HG03103 (cell line): ENCODE results near the gene HSPA1A.
"Not testable (repeated sequence)": the region's sequence is repeated elsewhere in the genome, so short reads cannot be mapped to it uniquely, and the experiment has no call there.

Source experiments
- ATAC-seq: cut with Tn5 transposase; IDR thresholded peaks from one replicate; pipeline ENCODE4 v1.9.1; 2021; ENCODE audit warnings: low read depth; ENCODE audit not compliant: unreplicated experiment

Gene HSPA1A

DNA sequence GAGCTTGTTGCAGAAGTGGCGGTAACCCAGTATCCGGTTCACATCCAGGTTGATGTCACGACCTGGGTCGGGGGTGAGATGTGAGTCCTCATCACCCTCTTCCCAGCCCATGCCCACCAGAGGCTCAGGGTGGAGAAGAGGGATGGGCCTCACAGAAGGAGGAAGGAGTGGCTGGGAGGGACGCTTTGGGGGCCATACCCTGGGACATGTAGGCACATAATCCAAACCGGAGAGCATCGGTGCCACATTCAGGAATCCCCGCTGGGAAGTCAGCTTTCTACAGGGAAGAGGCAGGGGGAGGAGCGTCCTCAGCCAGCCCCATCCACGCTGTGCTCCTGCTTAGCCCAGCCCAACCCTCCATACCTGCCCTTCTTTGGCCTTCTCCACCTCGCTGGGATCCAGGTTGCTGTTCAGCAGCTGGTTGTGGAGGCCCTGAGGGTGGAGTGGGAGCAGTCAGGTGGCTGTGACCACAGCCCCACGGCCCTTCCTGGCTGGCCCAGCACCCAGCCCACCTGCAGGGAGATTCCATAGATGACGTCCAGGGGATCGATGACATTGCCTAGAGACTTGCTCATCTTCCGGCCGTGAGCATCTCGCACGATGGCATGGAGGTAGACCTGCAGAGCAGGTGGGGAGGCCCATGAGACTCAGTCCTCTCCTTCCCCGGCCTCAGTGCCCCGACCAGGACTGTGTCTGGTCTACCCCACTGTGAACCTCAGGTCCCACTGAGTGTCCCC, 34.7 kb upstream of the HSPA1A start:
- no peak for ATAC-seq

DNA sequence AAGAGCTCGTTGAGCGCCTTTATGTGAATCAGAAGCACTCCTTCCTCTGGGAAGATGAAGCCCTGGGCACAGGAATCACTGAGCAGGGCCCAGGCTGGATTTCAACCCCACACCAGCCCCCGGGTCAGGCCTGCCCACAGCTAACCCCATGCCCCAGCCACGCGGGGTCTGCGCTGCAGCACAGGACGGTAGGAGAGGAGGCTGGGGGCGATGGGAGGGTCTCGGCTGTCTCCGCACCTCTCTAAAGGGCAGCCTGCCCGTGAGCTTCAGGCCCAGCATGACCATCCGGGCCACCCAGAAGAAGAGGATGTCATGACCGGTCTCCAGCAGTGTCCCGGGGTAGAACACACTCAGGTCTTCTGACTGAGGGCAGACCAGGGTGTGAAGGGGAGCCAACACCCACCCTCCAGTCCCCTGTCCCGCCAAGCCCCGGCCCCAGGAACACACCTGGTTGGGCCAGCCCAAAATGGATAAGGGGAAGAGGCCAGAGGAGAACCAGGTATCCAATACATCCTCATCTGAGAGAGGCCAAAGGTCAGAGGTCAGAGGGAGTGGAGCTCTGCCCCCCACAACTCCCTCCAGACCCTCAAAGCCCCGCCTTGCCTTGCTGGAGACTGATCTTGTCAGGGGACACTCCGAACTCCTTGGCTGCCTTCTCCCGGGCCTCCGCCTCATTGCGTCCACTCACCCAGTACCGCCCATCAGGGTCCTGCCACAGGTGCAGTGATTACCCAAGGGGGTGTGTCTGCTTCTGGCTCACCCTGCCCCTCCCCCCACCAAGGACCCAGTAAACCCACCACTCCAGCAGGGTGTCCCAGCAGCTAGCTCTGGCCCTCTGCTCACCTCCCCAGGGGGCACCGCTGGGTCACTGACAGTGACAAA, 33.9 kb upstream of the HSPA1A start:
- no peak for ATAC-seq

DNA sequence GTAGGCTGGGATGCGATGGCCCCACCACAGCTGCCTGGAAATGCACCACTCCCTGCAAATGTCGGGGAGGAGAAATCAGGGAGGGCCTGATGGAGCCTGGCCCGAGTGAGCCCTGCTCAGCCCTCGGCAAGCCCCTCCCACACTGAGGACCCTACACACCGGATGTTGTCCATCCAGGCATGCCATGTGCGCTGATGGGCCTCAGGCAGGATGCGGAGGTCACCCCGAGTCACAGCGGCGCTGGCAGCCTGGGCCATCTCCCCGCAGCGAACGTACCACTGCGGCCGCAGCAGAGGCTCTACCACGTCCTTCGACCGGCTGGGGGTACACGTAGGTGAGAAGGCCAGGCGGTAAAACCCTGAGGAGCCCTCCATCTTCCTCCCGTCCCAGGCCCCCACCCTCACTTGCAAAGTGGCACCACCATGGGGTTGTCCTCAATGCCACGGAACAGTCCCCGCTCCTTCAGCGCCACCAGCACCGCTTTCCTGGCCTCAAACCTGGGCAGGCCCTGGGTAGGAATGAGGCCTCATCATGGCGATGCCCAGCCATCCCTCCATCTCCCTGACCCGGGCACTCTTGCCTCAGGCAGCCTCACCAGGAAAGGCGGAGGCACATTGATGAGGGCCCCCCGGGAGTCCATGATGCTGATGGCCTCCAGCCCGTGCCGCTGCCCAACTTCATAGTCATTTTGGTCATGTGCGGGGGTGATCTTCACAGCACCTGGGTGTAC, 33.1 kb upstream of the HSPA1A start:
- no peak for ATAC-seq

DNA sequence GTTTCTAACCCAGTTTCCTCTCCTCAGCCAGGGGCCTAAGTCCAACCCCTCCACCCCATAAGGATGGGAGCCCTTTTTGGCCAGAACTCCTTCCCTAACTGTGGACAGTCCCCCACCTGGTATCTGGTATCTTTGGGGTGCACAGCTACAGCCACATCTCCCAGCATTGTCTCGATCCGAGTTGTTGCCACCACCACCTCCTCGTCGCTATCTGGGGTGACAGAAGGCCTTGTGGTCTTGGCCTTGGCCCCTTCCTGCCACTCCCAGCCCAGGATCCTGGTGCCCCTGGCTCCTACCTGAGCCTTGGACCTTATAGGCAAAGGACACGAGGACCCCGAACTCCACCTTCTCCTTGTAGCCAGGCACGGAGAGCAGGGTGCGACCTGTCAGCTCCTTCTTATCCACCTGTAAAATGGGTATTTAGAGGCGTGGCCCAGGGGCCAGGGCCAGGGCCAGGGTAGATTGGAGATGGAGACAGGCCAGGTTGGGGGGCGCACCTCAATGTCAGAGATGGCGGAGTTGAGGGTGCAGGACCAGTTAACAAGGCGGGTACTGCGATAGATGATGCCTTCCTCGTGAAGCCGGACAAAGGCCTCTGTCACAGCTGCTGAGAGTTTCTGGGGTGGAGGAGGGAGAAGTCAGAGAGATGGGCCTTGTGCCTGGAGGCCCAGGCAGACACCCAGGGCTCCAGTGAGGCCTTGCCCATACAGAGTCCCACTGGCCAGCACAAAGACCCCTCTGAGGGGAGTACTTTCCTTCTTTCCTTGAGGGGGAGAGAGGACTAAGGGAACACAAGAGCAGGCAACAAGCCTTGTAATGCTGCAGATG, 31.0 kb upstream of the HSPA1A start:
- no peak for ATAC-seq

DNA sequence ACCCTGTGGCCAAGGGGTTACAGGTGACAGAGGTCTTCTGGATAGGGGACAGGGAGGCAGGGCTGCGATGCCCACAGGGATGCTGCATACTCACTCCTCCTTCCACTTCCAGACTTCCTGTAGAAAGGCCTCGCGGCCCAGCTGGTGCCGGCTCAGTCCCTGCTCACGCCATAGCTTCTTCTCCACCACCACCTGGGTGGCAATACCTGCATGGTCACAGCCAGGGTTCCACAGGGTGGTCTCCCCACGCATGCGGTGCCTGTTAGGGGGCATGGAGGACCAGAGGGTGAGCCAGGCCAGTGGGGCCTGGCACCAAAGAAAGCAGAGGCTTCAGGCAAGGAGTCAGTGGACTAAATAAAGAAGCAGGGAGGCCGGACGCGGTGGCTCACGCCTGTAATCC, 29.9 kb upstream of the HSPA1A start:
- no peak for ATAC-seq

DNA sequence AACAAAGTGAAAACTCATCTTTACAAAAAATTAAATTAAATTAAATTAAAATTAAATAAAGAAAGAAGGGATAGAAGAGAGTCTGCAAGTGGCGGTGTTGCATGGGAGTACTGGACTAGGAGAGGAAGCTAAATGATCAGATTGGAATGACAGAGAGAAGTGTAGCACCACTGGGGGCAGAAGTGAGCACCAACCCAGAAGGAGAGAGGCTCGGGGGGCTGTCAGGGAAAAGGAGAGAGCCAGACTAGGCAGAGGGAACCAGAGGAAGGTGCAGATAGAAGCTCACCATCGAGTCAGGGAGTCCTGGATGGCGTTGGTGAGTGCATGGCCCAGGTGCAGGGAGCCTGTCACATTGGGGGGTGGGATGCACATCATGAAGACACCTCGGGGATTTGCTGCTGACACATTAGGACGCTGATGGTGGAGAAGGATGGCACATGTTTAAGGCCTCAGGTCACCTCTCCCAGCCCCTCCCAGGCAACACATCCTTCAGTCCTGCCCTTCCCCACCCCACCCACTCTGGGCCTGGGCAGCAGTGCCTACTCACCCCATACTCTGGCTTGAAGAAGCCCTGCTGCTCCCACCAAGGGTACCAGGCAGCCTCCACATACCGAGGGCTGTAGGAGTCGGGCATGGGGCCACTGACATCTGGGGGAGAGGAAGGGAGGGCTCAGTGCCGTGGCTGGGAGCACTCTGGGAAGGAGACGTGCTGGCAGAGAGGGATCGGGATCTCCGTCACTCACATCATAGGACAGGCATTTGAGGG, 23.8 kb upstream of the HSPA1A start:
- ATAC-seq = no peak

DNA sequence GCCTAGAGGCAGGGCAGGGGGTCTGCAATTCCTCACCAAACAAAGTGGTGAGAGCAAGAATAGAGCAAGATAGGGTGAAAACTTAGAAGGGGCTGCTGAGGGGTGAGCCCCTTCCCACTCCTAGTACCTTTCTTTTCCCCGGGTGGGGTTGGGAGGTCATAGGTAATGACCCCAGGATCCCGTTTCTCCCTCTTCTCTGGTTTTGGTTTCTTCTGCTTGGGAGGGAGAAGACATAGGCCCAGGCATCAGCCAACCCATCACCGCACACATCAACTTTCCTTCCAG, 23.3 kb upstream of the HSPA1A start:
- ATAC-seq = no peak

DNA sequence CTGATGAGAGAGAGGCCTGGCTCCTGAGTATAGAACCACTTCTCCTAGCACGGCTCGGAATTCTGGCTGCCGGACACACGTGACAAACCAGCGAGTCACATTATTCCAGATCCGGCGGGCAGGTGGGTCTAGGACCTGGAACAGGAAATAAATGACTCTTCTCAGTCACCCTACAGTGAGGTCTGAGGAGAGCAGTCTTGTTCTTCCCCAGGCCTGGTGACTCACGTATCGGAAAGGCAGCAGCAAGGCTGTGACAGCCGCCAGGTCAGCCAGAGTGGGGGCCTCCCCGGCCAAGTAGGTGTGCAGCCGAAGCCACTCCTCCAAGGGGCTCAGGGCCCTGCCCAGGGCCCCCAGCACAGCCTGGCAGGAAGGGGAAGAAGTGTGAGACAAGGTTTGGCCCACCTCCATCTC, 22.6 kb upstream of the HSPA1A start:
- ATAC-seq = no peak

DNA sequence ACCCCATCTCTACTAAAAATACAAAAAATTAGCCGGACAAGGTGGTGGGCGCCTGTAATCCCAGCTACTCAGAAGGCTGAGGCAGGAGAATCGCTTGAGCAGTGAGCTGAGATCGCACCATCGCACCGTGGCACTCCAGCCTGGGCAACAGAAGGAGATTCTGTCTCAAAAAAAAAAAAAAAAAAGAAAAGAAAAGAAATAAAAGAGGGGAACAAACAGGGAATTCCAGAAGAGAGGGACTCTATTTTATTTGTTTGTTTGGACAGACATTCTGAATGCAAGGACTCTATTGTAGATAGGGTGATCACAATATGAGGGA, 21.5 kb upstream of the HSPA1A start:
- not testable (repeated sequence) for ATAC-seq

DNA sequence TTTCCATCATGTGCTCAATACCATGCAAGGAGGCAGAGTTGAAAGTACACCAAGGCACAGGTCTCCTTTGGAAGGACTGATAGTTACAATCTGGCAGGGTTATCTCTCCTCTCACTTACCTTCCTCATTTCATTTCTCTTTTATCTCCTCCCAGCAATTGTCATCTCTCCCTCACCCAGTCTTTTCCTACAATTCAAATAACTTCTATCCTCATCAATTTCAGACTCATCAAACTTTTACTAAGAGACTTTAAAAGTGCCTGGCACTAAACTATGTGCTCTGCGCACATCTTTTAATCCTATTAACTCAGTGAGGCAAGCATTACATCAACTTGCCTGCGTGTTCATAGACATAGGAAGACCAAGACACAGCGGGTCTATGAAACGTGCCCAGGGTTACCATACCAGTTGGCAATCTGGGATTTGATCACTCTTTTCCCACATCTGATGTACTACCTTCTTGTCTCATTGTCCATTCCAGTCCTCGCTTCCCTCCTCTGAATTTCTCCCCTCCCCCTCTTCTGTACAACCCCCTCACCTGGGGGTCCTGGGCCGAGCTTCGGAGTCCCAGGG, 21.0 kb upstream of the HSPA1A start:
- ATAC-seq = no peak

DNA sequence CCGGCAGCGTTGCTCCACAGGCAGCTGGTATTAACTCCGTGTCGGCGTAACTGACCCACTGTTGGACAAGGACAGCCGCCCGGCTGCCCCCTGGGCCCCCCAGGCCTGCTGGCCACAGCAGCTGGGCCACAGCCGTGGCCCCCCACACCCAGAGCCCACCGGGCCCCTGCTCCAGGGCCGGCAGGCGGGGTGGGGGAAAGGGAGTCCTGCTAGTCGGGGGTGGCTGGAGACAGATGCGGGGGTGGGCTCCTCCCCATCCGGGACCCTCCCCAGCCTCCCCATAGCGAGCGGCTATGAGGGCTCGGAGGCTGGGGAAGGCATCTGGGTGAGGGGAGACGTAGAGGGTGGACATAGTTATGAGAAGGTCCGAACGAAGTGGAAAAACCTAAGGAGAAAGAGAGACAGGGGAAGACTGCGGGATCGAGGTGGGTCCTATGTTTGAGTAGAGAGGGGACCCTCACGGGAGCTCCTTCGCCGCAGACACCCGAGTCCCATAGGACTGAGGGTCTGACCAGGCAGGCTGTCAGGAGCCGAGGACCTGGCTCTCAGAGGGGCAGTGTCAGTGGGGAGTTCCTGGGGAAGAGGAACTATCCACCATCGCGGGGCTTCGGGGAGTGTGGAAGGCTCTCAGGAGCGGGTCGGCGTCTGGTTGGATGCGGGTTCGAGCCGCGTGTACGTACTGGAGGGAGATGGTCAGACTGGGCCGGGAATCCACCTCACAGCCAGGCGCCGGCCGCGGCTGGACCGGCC, 20.3 kb upstream of the HSPA1A start:
- no peak for ATAC-seq

DNA sequence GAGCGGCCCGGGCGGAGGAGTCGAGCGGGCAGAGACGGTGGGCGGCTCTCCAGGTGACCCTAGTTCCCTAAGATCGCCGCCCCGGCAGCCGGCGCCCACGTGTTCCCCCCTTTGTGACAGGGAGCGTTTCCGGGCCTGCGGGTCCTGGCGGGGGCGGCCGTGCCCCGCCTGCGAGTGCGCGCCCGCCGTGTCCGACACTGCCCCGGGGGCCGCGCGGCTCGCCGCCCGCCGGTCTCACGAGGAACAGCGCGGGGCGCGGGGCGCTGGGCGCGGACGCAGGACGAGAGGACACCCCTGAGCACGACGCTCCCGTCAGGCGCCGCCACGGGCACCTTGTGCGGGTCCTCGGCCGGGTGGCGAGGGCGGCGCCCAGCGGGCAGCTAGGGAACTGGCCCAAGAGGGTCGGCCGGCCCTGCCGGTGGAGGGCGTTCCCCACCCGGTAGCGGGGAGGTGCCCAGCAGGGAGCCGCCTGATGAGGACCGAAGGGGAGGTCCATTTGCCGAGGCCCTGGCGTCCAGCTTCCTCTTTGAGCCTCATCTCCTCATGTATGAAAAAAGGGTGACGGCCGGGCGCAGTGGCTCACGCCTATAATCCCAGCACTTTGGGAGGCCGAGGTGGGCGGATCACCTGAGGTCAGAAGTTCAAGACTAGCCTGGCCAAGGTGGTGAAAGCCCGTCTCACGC, 19.6 kb upstream of the HSPA1A start, which contains the start of gene VARS1:
VARS1 (minus strand) TSS at position 137 of the 683 bp plus-strand sequence. CDS start 535 bp downstream, outside the sequence.
- peak; percentile 63 for ATAC-seq

DNA sequence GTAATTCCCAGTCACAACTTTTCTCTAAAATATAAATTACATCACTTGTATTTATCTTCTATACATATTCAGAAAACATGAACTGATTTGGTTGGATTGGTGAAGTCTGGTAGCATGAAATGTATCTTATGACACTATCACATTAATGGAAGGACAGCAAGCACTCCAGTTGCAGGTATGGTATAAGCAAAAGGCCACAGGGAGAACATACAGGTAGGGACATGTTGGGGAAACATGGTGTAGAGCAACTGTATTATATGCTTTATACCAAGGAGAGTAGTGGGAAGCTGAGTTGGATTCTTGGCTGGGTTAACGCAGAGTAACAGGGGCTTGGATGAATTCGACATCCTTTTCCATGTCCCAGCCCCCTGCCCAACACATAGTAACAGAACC, 18.4 kb upstream of the HSPA1A start:
- ATAC-seq = no peak

DNA sequence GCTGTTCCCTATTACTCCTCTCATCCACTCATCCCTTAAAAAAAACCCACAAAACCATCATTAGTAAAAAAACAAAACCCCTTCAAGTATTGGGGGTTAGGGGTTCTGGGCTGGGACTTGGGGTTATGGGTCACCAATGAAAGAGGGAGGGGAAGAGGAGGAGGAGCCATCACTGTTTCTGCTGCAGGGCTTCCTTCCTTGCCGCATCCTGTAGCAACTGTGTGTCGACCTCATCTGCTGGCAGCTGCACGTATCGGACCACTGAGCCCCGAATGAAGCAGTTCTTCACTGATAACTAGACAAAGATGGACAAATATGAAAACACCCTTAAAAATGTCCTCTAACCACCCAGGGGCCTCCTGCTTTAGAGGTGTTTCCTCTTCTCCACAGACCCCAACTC, 17.8 kb upstream of the HSPA1A start:
- ATAC-seq = no peak

DNA sequence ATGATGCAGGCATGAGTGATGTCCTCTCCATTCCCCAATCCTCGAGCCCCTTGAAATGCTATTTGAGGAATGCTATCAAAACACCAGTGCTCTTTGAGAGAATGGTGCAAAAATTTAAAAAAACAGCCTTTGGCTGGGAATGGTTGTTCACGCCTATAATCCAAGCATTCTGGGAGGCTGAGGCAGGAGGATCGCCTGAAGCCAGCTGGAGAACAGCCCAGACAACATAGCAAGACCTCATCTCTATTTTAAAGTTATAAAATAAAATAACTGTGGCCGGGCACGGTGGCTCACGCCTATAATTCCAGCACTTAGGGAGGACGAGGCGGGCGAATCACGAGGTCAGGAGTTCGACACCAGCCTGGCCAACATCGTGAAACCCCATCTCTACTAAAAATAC, 15.6 kb upstream of the HSPA1A start:
- ATAC-seq = no peak

DNA sequence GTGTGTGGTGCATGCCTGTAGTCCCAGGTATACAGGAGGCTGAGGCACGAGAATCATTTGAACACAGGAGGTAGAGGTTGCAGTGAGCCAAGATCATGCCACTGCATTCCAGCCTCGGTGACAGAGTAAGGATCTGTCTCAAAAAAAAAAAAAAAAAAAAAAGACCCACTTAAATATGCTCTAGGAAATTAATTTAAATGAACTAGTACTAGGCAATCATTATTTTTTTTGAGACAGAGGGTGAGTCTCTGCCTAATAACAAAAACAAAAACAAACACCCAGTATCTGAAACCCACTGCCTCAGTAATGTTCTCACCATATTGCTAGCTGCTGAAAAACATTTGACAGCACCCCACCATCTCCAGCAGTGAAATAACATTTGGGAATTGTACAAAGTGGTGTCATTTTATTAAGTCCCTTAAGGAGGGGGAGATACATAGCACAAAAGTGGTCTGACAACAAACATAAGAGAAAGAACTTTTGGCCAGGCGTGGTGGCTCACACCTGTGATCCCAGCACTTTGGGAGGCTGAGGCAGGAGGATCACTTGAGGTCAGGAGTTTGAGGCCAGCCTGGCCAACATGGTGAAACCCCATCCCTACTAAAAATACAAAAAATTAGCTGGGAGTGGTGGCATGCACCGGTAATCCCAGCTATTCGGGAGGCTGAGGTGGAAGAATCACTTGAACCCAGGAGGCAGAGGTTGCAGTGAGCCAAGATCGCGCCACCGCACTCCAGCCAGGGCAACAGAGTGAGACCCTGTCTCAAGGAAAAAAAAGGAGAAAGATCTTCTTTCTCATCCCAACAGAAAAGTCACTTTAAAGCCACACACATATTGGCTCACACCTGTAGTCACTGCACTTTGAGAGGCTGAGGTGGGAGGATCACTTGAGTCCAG, 14.1 kb upstream of the HSPA1A start:
- not testable (repeated sequence) for ATAC-seq

DNA sequence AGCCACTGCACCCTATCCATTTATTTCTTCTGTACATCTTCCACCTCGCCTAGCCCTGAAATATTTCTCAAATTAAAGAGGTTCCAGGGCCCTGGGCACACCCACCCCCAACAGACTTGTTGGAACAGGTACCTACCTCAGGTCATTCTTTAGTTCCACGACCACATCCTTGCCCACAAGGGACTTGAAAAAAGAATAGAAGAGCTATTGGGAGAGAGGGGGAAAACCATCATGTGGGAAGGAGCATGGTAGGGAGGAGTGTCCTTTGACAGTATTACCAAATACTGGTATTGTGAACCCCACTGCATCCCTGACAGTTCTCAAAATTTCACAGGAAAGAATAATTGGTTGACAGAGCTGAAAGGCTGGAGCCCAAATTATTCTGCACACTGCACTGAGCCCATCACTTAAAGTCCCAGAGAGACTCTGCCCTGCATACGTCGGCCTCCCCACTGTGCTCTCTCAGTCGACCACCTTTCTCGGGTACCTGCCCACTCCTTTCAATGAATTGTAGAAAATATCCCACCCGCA, 9.3 kb upstream of the HSPA1A start:
- ATAC-seq = no peak
